WTC11 (cell line): ENCODE results near the gene DNAH17.

Experiments
- CREB1 ChIP-seq: sonication (generic); formaldehyde crosslinking; IDR thresholded peaks from 2 replicates; pipeline ENCODE4 v1.8.0; 2023; ENCODE audit warnings: mild to moderate bottlenecking, missing genetic modification reagents
- GABPB1 ChIP-seq: sonication (generic); formaldehyde crosslinking; IDR thresholded peaks from 2 replicates; pipeline ENCODE4 v1.8.1; 2023; ENCODE audit warnings: mild to moderate bottlenecking, missing genetic modification reagents
- NFE2L1 ChIP-seq: sonication (generic); formaldehyde crosslinking; IDR thresholded peaks from 2 replicates; pipeline ENCODE4 v1.8.1; 2023; ENCODE audit warnings: missing genetic modification reagents
- SMAD3 ChIP-seq: sonication (generic); formaldehyde crosslinking; IDR thresholded peaks from 2 replicates; pipeline ENCODE4 v1.8.0; 2022; ENCODE audit warnings: missing genetic modification reagents, mild to moderate bottlenecking, borderline replicate concordance
- SMAD4 ChIP-seq: sonication (generic); formaldehyde crosslinking; IDR thresholded peaks from 2 replicates; pipeline ENCODE4 v1.8.0; 2022; ENCODE audit warnings: mild to moderate bottlenecking, missing genetic modification reagents
- SP1 ChIP-seq: sonication (generic); formaldehyde crosslinking; conservative IDR thresholded peaks from 2 replicates; pipeline ENCODE4 v1.8.1; 2022; ENCODE audit warnings: missing genetic modification reagents
- USF2 ChIP-seq: sonication (generic); formaldehyde crosslinking; IDR thresholded peaks from 2 replicates; pipeline ENCODE4 v1.8.1; 2023; ENCODE audit warnings: mild to moderate bottlenecking, missing genetic modification reagents, moderate library complexity
- ZNF263 ChIP-seq: sonication (generic); formaldehyde crosslinking; IDR thresholded peaks from 2 replicates; pipeline ENCODE4 v1.8.1; 2022; ENCODE audit warnings: low read depth, mild to moderate bottlenecking, moderate library complexity, missing genetic modification reagents
- ZNF281 ChIP-seq: sonication (generic); formaldehyde crosslinking; IDR thresholded peaks from 2 replicates; pipeline ENCODE4 v1.8.0; 2023; ENCODE audit warnings: mild to moderate bottlenecking, missing genetic modification reagents
- ZNF423 ChIP-seq: fragments of 250-450 bp; sonication (Bioruptor Pico); IDR thresholded peaks from 2 replicates; pipeline ENCODE4 v2.1.2; 2022; ENCODE audit warnings: mild to moderate bottlenecking, moderate library complexity
- TF ChIP-seq, protein P1 (sequence below): fragments of 200-600 bp; IDR thresholded peaks from 2 replicates; pipeline ENCODE4 v1.8.0; 2022; ENCODE audit warnings: antibody characterized with exemption
- TF ChIP-seq, protein P2 (sequence below): sonication (generic); formaldehyde crosslinking; IDR thresholded peaks from 2 replicates; pipeline ENCODE4 v1.8.0; 2022; ENCODE audit warnings: mild to moderate bottlenecking, missing genetic modification reagents
- TF ChIP-seq, protein P3 (sequence below): sonication (generic); formaldehyde crosslinking; IDR thresholded peaks from 2 replicates; pipeline ENCODE4 v1.8.1; 2022; ENCODE audit warnings: low read depth, missing genetic modification reagents, borderline replicate concordance
- TF ChIP-seq, protein P4 (sequence below): sonication (generic); formaldehyde crosslinking; IDR thresholded peaks from 2 replicates; pipeline ENCODE4 v1.8.0; 2022; ENCODE audit warnings: mild to moderate bottlenecking, missing genetic modification reagents

- TF ChIP-seq SP1 (CRISPR knock-in tag) (no peak), SMAD4 (CRISPR knock-in tag) (no peak), ZNF423 (CRISPR knock-in tag) (no peak), USF2 (CRISPR knock-in tag) (no peak), ZNF281 (CRISPR knock-in tag) (no peak), NFE2L1 (CRISPR knock-in tag) (no peak), GABPB1 (no peak), SMAD3 (CRISPR knock-in tag) (no peak), CREB1 (CRISPR knock-in tag) (no peak), ZNF263 (CRISPR knock-in tag) (no peak)
- TF ChIP-seq, protein P1, sequence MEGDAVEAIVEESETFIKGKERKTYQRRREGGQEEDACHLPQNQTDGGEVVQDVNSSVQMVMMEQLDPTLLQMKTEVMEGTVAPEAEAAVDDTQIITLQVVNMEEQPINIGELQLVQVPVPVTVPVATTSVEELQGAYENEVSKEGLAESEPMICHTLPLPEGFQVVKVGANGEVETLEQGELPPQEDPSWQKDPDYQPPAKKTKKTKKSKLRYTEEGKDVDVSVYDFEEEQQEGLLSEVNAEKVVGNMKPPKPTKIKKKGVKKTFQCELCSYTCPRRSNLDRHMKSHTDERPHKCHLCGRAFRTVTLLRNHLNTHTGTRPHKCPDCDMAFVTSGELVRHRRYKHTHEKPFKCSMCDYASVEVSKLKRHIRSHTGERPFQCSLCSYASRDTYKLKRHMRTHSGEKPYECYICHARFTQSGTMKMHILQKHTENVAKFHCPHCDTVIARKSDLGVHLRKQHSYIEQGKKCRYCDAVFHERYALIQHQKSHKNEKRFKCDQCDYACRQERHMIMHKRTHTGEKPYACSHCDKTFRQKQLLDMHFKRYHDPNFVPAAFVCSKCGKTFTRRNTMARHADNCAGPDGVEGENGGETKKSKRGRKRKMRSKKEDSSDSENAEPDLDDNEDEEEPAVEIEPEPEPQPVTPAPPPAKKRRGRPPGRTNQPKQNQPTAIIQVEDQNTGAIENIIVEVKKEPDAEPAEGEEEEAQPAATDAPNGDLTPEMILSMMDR = no peak
- TF ChIP-seq, protein P2, sequence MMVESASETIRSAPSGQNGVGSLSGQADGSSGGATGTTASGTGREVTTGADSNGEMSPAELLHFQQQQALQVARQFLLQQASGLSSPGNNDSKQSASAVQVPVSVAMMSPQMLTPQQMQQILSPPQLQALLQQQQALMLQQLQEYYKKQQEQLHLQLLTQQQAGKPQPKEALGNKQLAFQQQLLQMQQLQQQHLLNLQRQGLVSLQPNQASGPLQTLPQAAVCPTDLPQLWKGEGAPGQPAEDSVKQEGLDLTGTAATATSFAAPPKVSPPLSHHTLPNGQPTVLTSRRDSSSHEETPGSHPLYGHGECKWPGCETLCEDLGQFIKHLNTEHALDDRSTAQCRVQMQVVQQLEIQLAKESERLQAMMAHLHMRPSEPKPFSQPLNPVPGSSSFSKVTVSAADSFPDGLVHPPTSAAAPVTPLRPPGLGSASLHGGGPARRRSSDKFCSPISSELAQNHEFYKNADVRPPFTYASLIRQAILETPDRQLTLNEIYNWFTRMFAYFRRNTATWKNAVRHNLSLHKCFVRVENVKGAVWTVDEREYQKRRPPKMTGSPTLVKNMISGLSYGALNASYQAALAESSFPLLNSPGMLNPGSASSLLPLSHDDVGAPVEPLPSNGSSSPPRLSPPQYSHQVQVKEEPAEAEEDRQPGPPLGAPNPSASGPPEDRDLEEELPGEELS (CRISPR knock-in tag) = no peak
- TF ChIP-seq, protein P3, sequence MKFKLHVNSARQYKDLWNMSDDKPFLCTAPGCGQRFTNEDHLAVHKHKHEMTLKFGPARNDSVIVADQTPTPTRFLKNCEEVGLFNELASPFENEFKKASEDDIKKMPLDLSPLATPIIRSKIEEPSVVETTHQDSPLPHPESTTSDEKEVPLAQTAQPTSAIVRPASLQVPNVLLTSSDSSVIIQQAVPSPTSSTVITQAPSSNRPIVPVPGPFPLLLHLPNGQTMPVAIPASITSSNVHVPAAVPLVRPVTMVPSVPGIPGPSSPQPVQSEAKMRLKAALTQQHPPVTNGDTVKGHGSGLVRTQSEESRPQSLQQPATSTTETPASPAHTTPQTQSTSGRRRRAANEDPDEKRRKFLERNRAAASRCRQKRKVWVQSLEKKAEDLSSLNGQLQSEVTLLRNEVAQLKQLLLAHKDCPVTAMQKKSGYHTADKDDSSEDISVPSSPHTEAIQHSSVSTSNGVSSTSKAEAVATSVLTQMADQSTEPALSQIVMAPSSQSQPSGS (CRISPR knock-in tag) = no peak
- TF ChIP-seq, protein P4, sequence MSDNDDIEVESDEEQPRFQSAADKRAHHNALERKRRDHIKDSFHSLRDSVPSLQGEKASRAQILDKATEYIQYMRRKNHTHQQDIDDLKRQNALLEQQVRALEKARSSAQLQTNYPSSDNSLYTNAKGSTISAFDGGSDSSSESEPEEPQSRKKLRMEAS (CRISPR knock-in tag) = no peak
Measured at GRCh38 chr17:78374631-78375274, 202.4 kb downstream of the DNAH17 start.
